H1 (cell line): ENCODE results near the gene PTTG1IP. TPM values are rescaled to one million over a fixed set of nuclear protein-coding genes. Genes with fewer than 3 reads are reported as not detected.

Experiments used
- CTCF ChIA-PET: fragments of 300-600 bp; sonication (Branson Sonifier 250); formaldehyde crosslinking; loops from one replicate; lab custom pipeline; 2021; ENCODE audit not compliant: partially characterized antibody; lab: Charles Lee
- POLR2A ChIA-PET: fragments of 300-600 bp; sonication (Branson Sonifier 250); formaldehyde crosslinking; loops from one replicate; lab custom pipeline; 2021; ENCODE audit warnings: inconsistent platforms; ENCODE audit not compliant: partially characterized antibody; lab: Charles Lee
- DNase-seq, 2 experiments: peaks; one replicate each; pipeline versions ENCODE4 v3.0.0 to v3.0.0-alpha.2; 2010 to 2022; ENCODE audit warnings: low spot score in 2 of 2, low read depth in 1 of 2, mixed read lengths in 1 of 2
- FAIRE-seq: peaks from 2 replicates; lab custom pipeline; 2011; peaks lifted over from hg19 to GRCh38; lab: Jason Lieb, UNC
- H2AFZ ChIP-seq: 2 replicates; pipeline ENCODE4 v1.8.1; 2012; ENCODE audit warnings: low read length, inconsistent platforms
- H2AK5ac ChIP-seq: 2 replicates; pipeline ENCODE4 v1.6.1; 2013; ENCODE audit warnings: low read depth, low read length
- H2BK120ac ChIP-seq: replicated peaks from 2 replicates; pipeline ENCODE3; 2013; ENCODE audit warnings: low read depth, low read length, inconsistent platforms
- H2BK12ac ChIP-seq: 2 replicates; pipeline ENCODE4 v1.6.1; 2013; ENCODE audit warnings: low read depth, low read length
- H2BK15ac ChIP-seq: 2 replicates; pipeline ENCODE4 v1.6.1; 2013; ENCODE audit warnings: low read length
- H2BK20ac ChIP-seq: 2 replicates; pipeline ENCODE4 v1.6.1; 2013; ENCODE audit warnings: low read length
- H2BK5ac ChIP-seq: 2 replicates; pipeline ENCODE4 v1.6.1; 2013; ENCODE audit warnings: low read depth, low read length
- H3K14ac ChIP-seq: 2 replicates; pipeline ENCODE4 v1.6.1; 2013; ENCODE audit warnings: inconsistent platforms; ENCODE audit not compliant: insufficient read length
- H3K18ac ChIP-seq: 2 replicates; pipeline ENCODE4 v1.6.1; 2013; ENCODE audit warnings: low read length; ENCODE audit errors: extremely low read depth
- H3K23ac ChIP-seq: 2 replicates; pipeline ENCODE4 v1.6.1; 2013; ENCODE audit warnings: inconsistent platforms; ENCODE audit not compliant: insufficient read length
- H3K23me2 ChIP-seq: 2 replicates; pipeline ENCODE4 v1.6.1; 2013; ENCODE audit warnings: low read depth, low read length
- H3K27ac ChIP-seq: 2 replicates; pipeline ENCODE4 v1.6.1; 2011; ENCODE audit warnings: low read depth, low read length, inconsistent platforms
- H3K27me3 ChIP-seq, 4 experiments: replicated peaks in 1 of 4; 1 replicate in 1 of 4; 2 replicates in 3 of 4; pipeline versions ENCODE4 v1.6.1 to v1.8.1; 2011 to 2013; ENCODE audit warnings: low read length in 3 of 4, mild to moderate bottlenecking in 3 of 4, inconsistent platforms in 2 of 4, mixed read lengths in 2 of 4, moderate library complexity in 1 of 4; ENCODE audit not compliant: control insufficient read depth in 3 of 4, insufficient read depth in 3 of 4; ENCODE audit errors: extremely low read depth in 1 of 4
- H3K36me3 ChIP-seq, 4 experiments: 2 replicates each; pipeline versions ENCODE4 v1.6.1 to v1.8.1; 2011 to 2013; ENCODE audit warnings: mild to moderate bottlenecking in 4 of 4, low read length in 3 of 4, moderate library complexity in 2 of 4, control low read depth in 1 of 4, inconsistent platforms in 1 of 4; ENCODE audit not compliant: insufficient read depth in 4 of 4, control insufficient read depth in 2 of 4
- H3K4ac ChIP-seq: replicated peaks from 2 replicates; pipeline ENCODE3; 2013; ENCODE audit warnings: low read length, low read depth, mixed read lengths, inconsistent platforms; ENCODE audit not compliant: insufficient read length
- H3K4me1 ChIP-seq, 4 experiments: replicated peaks in 1 of 4; 1 replicate in 1 of 4; 2 replicates in 3 of 4; pipeline versions ENCODE4 v1.6.1 to v1.8.1; 2011 to 2013; ENCODE audit warnings: low read length in 3 of 4, inconsistent platforms in 2 of 4, mixed read lengths in 1 of 4; ENCODE audit not compliant: insufficient read depth in 4 of 4, control insufficient read depth in 3 of 4
- H3K4me2 ChIP-seq, 2 experiments: 2 replicates each; pipeline versions ENCODE4 v1.6.1 to v1.8.1; 2011 to 2013; ENCODE audit warnings: low read depth in 2 of 2, low read length in 2 of 2, control low read depth in 1 of 2, inconsistent platforms in 1 of 2, mild to moderate bottlenecking in 1 of 2; ENCODE audit not compliant: insufficient read depth in 1 of 2
- H3K4me3 ChIP-seq, 4 experiments: fragments of 200-600, 300-600 bp in 1 of 4; sonication (generic), shearing (Covaris generic), sonication (Bioruptor Twin) in 1 of 4; 2 replicates each; pipeline versions ENCODE4 v1.5.1 to v1.8.1; 2011 to 2016; ENCODE audit warnings: low read length in 4 of 4, low read depth in 3 of 4, control low read depth in 2 of 4, inconsistent platforms in 2 of 4, mild to moderate bottlenecking in 2 of 4, mixed read lengths in 1 of 4, moderate library complexity in 1 of 4; ENCODE audit not compliant: insufficient read depth in 2 of 4; ENCODE audit errors: extremely low read depth in 1 of 4
- H3K56ac ChIP-seq: replicated peaks from 2 replicates; pipeline ENCODE3; 2013; ENCODE audit warnings: low read depth, mild to moderate bottlenecking, mixed read lengths, low read length, inconsistent platforms; ENCODE audit not compliant: insufficient read length
- H3K79me1 ChIP-seq: 2 replicates; pipeline ENCODE4 v1.6.1; 2013; ENCODE audit warnings: low read depth, low read length, control low read depth
- H3K79me2 ChIP-seq, 2 experiments: 2 replicates each; pipeline versions ENCODE4 v1.6.1 to v1.8.1; 2012 to 2013; ENCODE audit warnings: low read length in 2 of 2, mild to moderate bottlenecking in 2 of 2, inconsistent platforms in 1 of 2; ENCODE audit not compliant: insufficient read depth in 2 of 2, control insufficient read depth in 1 of 2
- H3K9ac ChIP-seq, 4 experiments: replicated peaks in 1 of 4; 1 replicate in 1 of 4; 2 replicates in 3 of 4; pipeline versions ENCODE4 v1.6.1 to v1.8.1; 2011 to 2013; ENCODE audit warnings: low read depth in 3 of 4, low read length in 3 of 4, control low read depth in 2 of 4, mild to moderate bottlenecking in 2 of 4, moderate library complexity in 2 of 4, inconsistent platforms in 1 of 4; ENCODE audit errors: extremely low read depth in 1 of 4
- H3K9me3 ChIP-seq, 2 experiments: 2 replicates each; pipeline versions ENCODE4 v1.6.1 to v1.8.1; 2012 to 2013; ENCODE audit warnings: mild to moderate bottlenecking in 2 of 2, moderate library complexity in 2 of 2, control low read depth in 1 of 2, inconsistent platforms in 1 of 2, low read depth in 1 of 2, low read length in 1 of 2, mixed read lengths in 1 of 2; ENCODE audit not compliant: insufficient read depth in 2 of 2
- H4K20me1 ChIP-seq, 2 experiments: replicated peaks in 1 of 2; 2 replicates each; pipeline versions ENCODE3 to v1.8.1; 2011 to 2013; ENCODE audit warnings: inconsistent platforms in 2 of 2, low read length in 2 of 2, mild to moderate bottlenecking in 1 of 2; ENCODE audit not compliant: insufficient read depth in 2 of 2, control insufficient read depth in 1 of 2
- H4K5ac ChIP-seq: 2 replicates; pipeline ENCODE4 v1.6.1; 2013; ENCODE audit warnings: low read length, low read depth, mixed read lengths, inconsistent platforms; ENCODE audit not compliant: insufficient read length
- H4K8ac ChIP-seq: 2 replicates; pipeline ENCODE4 v1.8.0; 2013; ENCODE audit warnings: mild to moderate bottlenecking, moderate library complexity, low read length, inconsistent platforms; ENCODE audit not compliant: insufficient read depth; ENCODE audit errors: extremely low read depth
- H4K91ac ChIP-seq: replicated peaks from 2 replicates; pipeline ENCODE3; 2013; ENCODE audit warnings: low read length, mixed read lengths, inconsistent platforms; ENCODE audit not compliant: insufficient read length
- BACH1 ChIP-seq: IDR thresholded peaks from 2 replicates; pipeline ENCODE4 v1.6.1; 2012; ENCODE audit warnings: low read length, improper control_type of control experiment
- HDAC6 ChIP-seq: IDR thresholded peaks from one replicate; pipeline ENCODE4 v1.7.1; 2012; ENCODE audit warnings: low read depth, mild to moderate bottlenecking, inconsistent platforms, low read length, moderate library complexity
- NRF1 ChIP-seq: IDR thresholded peaks from 2 replicates; pipeline ENCODE4 v1.6.1; 2011; ENCODE audit warnings: mild to moderate bottlenecking, low read depth, low read length, improper control_type of control experiment
- WGBS, 2 experiments: shearing (Covaris generic) in 1 of 2; methylation state at CpG; one replicate each; pipeline versions ENCODE4 v1.1.6 to v1.1.7; 2013 to 2015; ENCODE audit warnings: low lambda C conversion rate in 2 of 2, mixed read lengths in 2 of 2, inconsistent platforms in 1 of 2, low coverage in 1 of 2, missing lambda C conversion rate in 1 of 2; ENCODE audit not compliant: insufficient replicate concordance in 2 of 2, insufficient coverage in 1 of 2, insufficient read length in 1 of 2; ENCODE audit errors: extremely low coverage in 1 of 2, missing lambda C conversion rate in 1 of 2; 5-methylcytosine and 5-hydroxymethylcytosine counted together
- polyA plus RNA-seq, 7 experiments: library from polyadenylated mRNA; depleted of rRNA in 3 of 7; stranded (reverse) in 5 of 7; unstranded in 2 of 7; fragments of >200 nt in 5 of 7; fragments of 200-250 nt in 2 of 7; gene quantifications; 1 replicate in 5 of 7; 2 replicates in 1 of 7; 4 replicates in 1 of 7; pipeline versions ENCODE4 v1.2.1 to v1.2.3, GENCODE V29; 2011 to 2013; ENCODE audit warnings: missing spikeins in 2 of 7, mixed read lengths in 2 of 7
- total RNA-seq: library from RNA; stranded (reverse); fragmentation: NEBNext Ultra II Directional; extraction: Animal tissue kit (Norgen Biotek cat#: 25700); gene quantifications from 2 replicates; pipeline ENCODE4 v1.2.1, GENCODE V29; 2021
- TF ChIP-seq, protein P1 (sequence below): IDR thresholded peaks from 2 replicates; pipeline ENCODE4 v1.6.1; 2012; ENCODE audit warnings: inconsistent platforms
- TF ChIP-seq, protein P2 (sequence below): IDR thresholded peaks from 2 replicates; pipeline ENCODE4 v1.6.1; 2012; ENCODE audit warnings: low read length, inconsistent platforms

Gene PTTG1IP
- total and polyA plus RNA-seq, 2 of the 8 experiments (the other 6 are each of a cell fraction or from before 2014, with no cell fraction given), result 90.8 to 130 TPM

DNA sequence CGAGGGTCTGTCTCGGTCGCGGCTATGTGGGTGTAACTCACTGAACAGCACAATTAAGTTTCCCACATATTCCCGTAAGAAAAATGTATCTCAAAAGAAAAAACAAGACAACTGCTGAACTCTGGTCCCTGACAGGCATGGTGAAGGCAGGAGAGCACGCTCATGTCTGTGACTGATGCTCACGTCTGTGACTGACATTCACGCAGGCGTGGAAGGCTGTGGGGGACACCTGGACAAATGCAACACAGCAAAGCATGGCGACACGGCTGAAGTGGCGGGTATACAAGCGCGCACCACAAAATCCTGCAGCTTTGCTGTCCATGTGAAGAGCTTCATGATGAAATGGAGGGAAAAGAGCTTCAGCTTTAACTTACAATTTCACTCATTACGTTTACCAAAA is 6.0 kb downstream of the PTTG1IP start:
- ChIA-PET POLR2A (interaction anchor here (0.7 kb wide), 1 partner anchor 59 kb away, joined by 3 read pairs; no protein-coding TSS in a partner anchor), CTCF (no interaction called here)
- DNase-seq (no peak), FAIRE-seq (no peak)
- Histone ChIP-seq H2BK120ac (no peak overlapping the region), H3K27me3 (no peaks in the 10 kb centered on the region; a peak in 1 of 7 replicates), H3K23ac (no peak overlapping the region), H2BK5ac (no peak overlapping the region), H3K18ac (no peak overlapping the region), H2AFZ (no peak overlapping the region), H3K23me2 (peaks cover 9% of the 10 kb centered on the region; the same call in 1 of the 2 replicates), H2AK5ac (no peak overlapping the region), H2BK20ac (no peak overlapping the region), H2BK12ac (no peak overlapping the region), H3K27ac (no peak overlapping the region), H3K36me3 (peaks cover 5 to 8% (median 7%) of the 10 kb centered on the region in 4 experiments; a peak in 7 of 8 replicates), H4K91ac (no peak overlapping the region), H3K56ac (no peak overlapping the region), H2BK15ac (no peak overlapping the region), H3K4me2 (peak overlapping the region in 1 of 2 experiments; percentile 26; a peak in 1 of 4 replicates), H4K20me1 (peaks cover 25 to 59% of the 10 kb centered on the region in 2 experiments), H3K4me1 (peaks cover 6 to 16% (median 13%) of the 10 kb centered on the region in 4 experiments), H3K79me2 (peaks cover 54 to 97% of the 10 kb centered on the region in 2 experiments), H3K4ac (no peak overlapping the region), H3K9me3 (no peaks in the 10 kb centered on the region), H4K5ac (no peak overlapping the region), H4K8ac (no peak overlapping the region), H3K79me1 (peaks cover 36% of the 10 kb centered on the region), H3K9ac (no peak overlapping the region), H3K4me3 (no peak overlapping the region), H3K14ac (no peak overlapping the region)
- TF ChIP-seq HDAC6 (no peak), NRF1 (no peak), BACH1 (no peak)
- TF ChIP-seq, protein P1, sequence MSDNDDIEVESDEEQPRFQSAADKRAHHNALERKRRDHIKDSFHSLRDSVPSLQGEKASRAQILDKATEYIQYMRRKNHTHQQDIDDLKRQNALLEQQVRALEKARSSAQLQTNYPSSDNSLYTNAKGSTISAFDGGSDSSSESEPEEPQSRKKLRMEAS, result no peak
- TF ChIP-seq, protein P2, sequence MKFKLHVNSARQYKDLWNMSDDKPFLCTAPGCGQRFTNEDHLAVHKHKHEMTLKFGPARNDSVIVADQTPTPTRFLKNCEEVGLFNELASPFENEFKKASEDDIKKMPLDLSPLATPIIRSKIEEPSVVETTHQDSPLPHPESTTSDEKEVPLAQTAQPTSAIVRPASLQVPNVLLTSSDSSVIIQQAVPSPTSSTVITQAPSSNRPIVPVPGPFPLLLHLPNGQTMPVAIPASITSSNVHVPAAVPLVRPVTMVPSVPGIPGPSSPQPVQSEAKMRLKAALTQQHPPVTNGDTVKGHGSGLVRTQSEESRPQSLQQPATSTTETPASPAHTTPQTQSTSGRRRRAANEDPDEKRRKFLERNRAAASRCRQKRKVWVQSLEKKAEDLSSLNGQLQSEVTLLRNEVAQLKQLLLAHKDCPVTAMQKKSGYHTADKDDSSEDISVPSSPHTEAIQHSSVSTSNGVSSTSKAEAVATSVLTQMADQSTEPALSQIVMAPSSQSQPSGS, result no peak
- 82% methylated on average over 14 of the region's 15 CpGs; no CpG with 5 or more reads in 1 of the 2 experiments for WGBS, 2 experiments
